Measurements from ENCODE around the gene TSPYL1.

The TSPYL1 gene

DNA sequence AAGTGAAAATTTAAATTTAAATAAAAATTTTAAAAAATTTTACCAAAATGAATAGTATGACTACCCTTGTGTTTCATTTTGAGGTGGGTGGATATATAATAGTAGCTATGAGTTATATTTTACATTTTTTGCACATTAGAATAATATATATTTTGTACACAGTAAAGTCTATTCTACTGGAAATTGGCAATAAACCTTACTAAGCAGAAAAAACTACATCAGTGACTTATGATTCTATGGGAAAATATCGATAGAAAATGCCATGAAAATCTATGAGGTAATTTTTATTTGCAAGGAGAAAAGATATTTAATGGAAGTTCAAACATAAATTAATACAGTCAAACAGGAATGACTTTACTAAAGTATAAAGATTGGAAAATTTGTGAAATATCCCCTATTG is 23.0 kb downstream of the TSPYL1 start:
- no peak for DNase-seq

DNA sequence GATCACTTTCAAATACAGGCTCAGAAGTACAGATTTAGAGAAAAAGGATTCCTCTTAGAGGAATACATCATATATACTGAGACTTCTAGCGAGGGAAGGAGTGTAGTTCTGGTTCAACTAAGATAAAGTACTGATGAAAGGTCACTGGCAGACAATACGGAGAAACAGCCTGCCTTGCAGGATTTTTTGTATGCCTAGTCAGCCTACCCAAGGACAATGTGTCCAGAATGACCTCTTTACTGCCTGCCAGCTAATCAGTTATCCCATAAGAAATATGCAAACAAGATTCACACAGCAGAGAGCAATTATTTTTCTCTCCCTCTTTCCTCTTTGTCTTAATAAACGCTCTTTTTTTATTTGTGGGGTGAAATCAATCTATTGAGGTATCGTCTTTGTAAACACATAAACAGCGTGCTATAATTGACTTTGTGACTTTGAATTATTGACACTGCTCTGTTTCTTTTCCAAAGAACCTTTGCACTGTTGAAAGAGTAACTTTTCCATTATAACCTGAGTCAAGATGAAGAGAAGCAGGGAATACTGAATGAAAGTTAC is 24.4 kb downstream of the TSPYL1 start:
- no peak for DNase-seq

DNA sequence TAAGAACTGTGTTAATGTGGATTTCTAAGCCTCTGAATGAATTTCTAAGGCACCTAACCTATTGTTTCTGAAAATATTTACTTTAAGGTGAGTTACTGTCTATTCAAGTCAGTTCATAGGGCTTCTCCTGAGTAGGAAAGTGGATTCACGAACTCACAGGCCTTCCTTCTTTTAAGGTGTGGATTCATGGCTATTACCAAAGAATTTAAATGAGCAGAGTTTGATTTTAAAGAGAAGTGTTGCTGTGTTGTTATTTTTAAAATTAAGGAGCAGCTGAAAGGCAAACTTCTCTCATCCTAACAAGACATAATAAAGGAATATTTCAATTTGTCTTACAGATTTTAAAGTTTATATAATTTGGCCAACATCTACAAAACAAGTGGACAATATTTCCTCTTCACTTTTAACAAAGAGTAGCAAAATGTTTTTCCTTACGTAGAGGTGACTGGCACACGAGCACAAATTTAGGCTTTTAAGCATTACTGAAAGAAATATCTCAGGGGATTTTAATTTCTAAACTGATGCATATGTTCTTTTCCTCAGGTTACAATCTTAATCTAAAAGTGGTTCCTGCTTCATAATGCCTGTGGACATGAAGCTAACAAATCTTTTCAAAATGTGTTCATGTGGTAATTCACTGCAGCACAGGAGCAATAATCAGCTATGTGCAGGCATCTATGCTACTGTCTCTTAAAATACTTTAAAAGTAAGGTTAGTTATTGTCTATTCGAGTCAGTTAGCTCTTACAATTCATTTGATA is 25.3 kb downstream of the TSPYL1 start:
- DNase-seq: no peak

GRCh38 chr6:116253505-116254296 is 26.0 kb downstream of the TSPYL1 start, which contains the start of gene TSPYL4:
TSS of gene TSPYL4 (minus strand) at chr6:116254075. CDS start at chr6:116254008, 67 bp downstream.
- peak; percentile 93 for DNase-seq

DNA sequence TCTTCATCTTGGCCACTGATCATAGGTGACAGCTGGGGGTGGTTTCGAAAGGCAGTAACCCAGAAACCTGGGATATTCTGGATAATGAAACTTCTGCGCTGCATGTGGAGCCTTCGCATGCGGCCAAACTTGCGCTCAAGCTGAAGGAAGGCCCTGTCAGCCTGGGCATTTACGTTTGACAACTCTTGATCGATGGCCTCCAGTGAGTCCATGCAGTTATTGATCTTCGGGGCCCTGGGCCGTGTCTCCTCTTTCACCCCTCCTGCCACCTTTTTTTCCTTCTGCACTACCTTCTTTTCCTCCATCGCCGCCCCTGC is 26.6 kb downstream of the TSPYL1 start:
- DNase-seq: no peak

DNA sequence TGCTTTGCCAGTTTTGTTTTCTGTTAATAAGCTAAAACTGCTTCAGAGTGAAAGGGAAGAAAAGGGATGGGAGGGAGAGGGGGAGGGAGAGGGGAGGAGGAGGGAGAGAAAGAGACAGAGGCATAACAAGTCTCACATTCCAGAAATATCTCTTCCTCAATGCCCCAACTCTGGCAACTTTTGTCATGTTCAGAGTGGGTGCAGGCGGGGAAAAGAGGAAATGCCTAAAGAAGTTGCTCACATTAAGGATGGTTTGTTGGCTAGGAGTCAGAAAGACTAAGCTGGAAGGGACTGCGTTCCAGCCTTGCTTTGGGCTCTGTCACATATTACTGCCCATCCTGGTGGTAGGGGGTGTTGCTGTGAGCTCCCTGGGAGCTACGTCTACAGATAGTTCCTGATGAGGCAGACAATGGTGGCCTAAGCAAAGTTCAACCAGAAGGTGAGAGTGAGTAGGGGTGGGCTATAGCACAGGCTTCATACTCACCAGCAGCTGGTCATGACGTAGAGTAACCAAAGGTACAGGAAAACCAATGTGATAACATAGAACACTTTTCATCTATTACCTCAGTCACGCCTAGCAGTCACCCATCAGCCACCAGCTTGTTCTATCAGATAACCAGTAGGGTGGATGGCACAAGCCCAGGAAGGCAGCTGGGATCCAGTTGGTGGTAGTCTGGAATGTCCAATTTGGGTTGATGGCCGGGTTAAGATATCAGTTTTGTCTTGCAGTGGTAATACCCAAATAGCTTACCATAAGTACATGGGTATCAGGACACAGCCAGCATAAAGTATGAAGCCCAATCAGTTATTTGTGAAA is 28.0 kb downstream of the TSPYL1 start:
- no peak for DNase-seq

GRCh38 chr6:116248577-116248976 is 31.2 kb downstream of the TSPYL1 start:
- DNase-seq: no peak

GRCh38 chr6:116247285-116247684 is 32.4 kb downstream of the TSPYL1 start:
- DNase-seq: no peak

- no peak for DNase-seq
Observed at GRCh38 chr6:116246089-116246488, 33.6 kb downstream of the TSPYL1 start.

DNA sequence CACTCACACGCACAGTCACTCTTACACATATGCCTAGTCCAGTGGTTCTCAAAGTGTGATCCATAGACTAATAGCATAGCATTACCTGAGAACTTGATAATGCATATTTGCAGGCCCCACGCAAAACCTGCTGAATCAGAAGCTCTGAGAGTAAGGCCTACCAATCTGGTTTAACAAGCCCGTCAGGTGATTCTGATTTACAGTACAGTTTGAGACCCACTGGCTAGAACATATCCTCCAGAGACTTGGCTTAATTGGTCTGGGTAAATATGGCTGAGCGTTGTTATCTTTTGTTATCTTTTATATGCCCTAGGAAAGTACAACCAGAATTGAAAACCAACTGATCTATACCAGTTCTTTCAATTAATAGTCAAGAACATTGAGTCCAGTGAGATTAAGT is 35.4 kb downstream of the TSPYL1 start:
- no peak for DNase-seq

GRCh38 chr6:116239856-116240255 is 39.9 kb downstream of the TSPYL1 start:
- DNase-seq: no peak

- DNase-seq: no peak
Observed at GRCh38 chr6:116239256-116239655, 40.5 kb downstream of the TSPYL1 start.

DNA sequence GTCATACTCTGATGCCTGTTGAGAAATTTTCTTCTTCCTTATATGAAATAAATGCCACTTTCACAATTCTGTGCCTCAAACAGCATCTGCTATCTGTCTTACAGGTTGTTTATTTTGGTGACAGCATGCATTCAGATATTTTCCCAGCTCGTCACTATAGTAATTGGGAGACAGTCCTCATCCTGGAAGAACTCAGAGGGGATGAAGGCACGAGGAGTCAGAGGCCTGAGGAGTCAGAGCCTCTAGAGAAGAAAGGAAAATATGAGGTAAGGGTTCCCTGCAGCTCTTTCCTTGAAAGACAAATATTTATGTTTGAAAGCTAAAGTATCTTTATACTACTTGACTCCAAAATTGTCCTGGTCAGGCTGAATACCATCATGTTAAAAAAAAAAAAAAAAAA is 41.6 kb downstream of the TSPYL1 start:
- DNase-seq: no peak

DNA sequence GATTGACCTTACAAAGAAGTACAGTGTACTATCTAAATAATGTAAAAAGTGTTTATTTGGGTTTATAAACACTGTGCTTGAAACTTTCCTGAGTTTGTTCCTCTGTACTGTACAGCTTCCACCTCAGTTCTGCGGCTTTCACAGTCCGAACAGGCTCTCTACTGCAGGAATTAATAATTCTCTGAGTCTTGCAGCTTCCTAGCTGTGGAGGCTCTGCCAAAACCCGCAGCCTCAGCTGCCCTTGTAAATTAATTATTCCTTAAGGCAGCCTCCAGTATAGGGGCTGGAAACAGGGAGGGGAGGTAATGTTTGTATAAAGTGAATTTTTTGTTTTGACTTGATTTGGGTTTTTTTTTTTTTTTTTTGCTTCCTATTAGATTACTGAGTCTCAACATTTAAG is 45.0 kb downstream of the TSPYL1 start:
- no peak for DNase-seq

DNA sequence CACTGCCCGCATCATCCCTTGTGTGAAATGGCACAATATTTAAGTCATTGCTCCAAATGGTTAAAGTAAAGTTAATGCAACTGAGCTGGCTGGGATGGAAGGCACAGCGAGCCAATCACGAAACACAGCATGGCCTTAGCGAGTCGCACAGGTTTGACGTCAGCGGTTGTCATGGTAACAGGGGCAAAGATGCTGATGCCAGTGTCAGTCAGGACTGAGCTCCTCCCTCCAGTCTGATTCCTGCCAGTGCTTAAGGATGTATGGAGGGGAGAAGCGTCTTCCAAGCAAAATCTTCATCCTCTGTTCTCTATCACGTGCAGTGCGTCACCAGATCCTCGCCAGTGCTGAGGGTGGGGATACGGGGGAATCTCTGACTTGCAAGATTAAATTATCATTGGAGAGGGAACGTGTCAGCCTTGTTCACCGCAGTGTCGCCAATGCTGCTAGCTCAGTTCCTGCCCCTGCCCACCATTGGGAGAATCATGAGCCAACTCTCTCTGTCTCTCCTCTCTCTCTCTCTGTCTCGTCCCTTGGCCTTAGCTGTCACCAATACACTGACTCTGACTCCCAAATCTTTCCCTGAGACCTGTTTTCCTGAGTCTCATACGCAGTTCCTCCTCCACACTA is 50.3 kb downstream of the TSPYL1 start:
- peak; percentile 37 for DNase-seq

Data from activated CD4-positive, alpha-beta T cell treated with anti-CD3 and anti-CD28 coated beads, Interleukin-2, Interleukin-6, amounts not matched to agents 100 ng/mL and 50 ng/mL, durations not matched to agents 16 hours and 8 hours (primary cell).